Astrocyte (in vitro differentiated cells and primary cell): ENCODE results near the gene LRRC27.

Source experiments
- CTCF ChIP-seq: IDR thresholded peaks from 2 replicates; pipeline ENCODE4 v1.5.1; 2011; ENCODE audit warnings: low read depth, mild to moderate bottlenecking, inconsistent platforms, low read length, moderate library complexity; ENCODE audit not compliant: insufficient read depth
- EZH2 ChIP-seq: IDR thresholded peaks from 2 replicates; pipeline ENCODE4 v1.6.1; 2012; ENCODE audit warnings: mild to moderate bottlenecking, low read length, inconsistent platforms; ENCODE audit not compliant: insufficient read depth

GRCh38 chr10:132374612-132375011 lies 42.6 kb downstream of the LRRC27 start:
- TF ChIP-seq CTCF (no peak), EZH2 (no peak)
